Bronchial epithelial cell (primary cell): ENCODE data around the gene ZRANB3. TPM values are rescaled to one million over a fixed set of nuclear protein-coding genes. Genes with fewer than 3 reads are reported as not detected.
"Not testable (repeated sequence)": the region's sequence is repeated elsewhere in the genome, so short reads cannot be mapped to it uniquely, and the experiment has no call there.

ENCODE experiments used
- DNase-seq: peaks from one replicate; pipeline ENCODE4 v3.0.0-alpha.2; 2010; ENCODE audit warnings: low read depth
- FAIRE-seq: peaks from 2 replicates; lab custom pipeline; 2011; peaks lifted over from hg19 to GRCh38; lab: Jason Lieb, UNC
- H3K27me3 ChIP-seq: 2 replicates; pipeline ENCODE4 v1.5.1; 2011; ENCODE audit warnings: low read length; ENCODE audit not compliant: control insufficient read depth, insufficient read depth
- H3K36me3 ChIP-seq: 2 replicates; pipeline ENCODE4 v1.5.1; 2011; ENCODE audit warnings: low read length; ENCODE audit not compliant: control insufficient read depth, insufficient read depth
- H3K4me3 ChIP-seq: 2 replicates; pipeline ENCODE4 v1.5.1; 2011; ENCODE audit warnings: mild to moderate bottlenecking, low read depth, low read length, control low read depth
- CTCF ChIP-seq: IDR thresholded peaks from 2 replicates; pipeline ENCODE4 v1.5.1; 2011; ENCODE audit warnings: mild to moderate bottlenecking, moderate library complexity, low read length, control low read depth, inconsistent platforms; ENCODE audit not compliant: insufficient read depth, severe bottlenecking
- total RNA-seq: library from RNA; depleted of rRNA; stranded (reverse); fragments of >200 nt; gene quantifications from 2 replicates; pipeline ENCODE4 v1.2.1, GENCODE V29; 2014

The ZRANB3 gene
- total RNA-seq, 1 donor from 2014 or later = 5.5 TPM

- peaks cover 3% of the 10 kb centered on the region for H3K36me3 ChIP-seq
- FAIRE-seq = no peak
- no peak for TF ChIP-seq CTCF
- H3K27me3 ChIP-seq = no peaks in the 10 kb centered on the region
- no peak for DNase-seq
- no peak overlapping the region for H3K4me3 ChIP-seq
Measured at GRCh38 chr2:135142323-135142722, 388.7 kb downstream of the ZRANB3 start.

GRCh38 chr2:135140606-135141005, 390.4 kb downstream of the ZRANB3 start:
- FAIRE-seq (no peak), DNase-seq (no peak)
- no peak overlapping the region for H3K4me3 ChIP-seq
- TF ChIP-seq CTCF = no peak
- peaks cover 5% of the 10 kb centered on the region for H3K36me3 ChIP-seq
- H3K27me3 ChIP-seq = no peaks in the 10 kb centered on the region

- Histone ChIP-seq H3K27me3 (no peaks in the 10 kb centered on the region), H3K36me3 (peaks cover 17% of the 10 kb centered on the region), H3K4me3 (no peak overlapping the region)
- FAIRE-seq = no peak
- DNase-seq = no peak
- TF ChIP-seq CTCF = no peak
Measured at GRCh38 chr2:135132314-135132713, 398.7 kb downstream of the ZRANB3 start.

GRCh38 chr2:135130751-135131150, 400.3 kb downstream of the ZRANB3 start:
- FAIRE-seq = no peak
- TF ChIP-seq CTCF = no peak
- H3K4me3 ChIP-seq = no peak overlapping the region

GRCh38 chr2:135125940-135126339, 405.1 kb downstream of the ZRANB3 start:
- H3K36me3 ChIP-seq = peaks cover 7% of the 10 kb centered on the region
- H3K4me3 ChIP-seq = no peak overlapping the region
- no peak for TF ChIP-seq CTCF
- FAIRE-seq (no peak), DNase-seq (no peak)
- no peaks in the 10 kb centered on the region for H3K27me3 ChIP-seq

More at GRCh38 chr2:135130751-135131150, 400.3 kb downstream of the ZRANB3 start:
- DNase-seq = no peak
- no peaks in the 10 kb centered on the region for H3K27me3 ChIP-seq
- peaks cover 20% of the 10 kb centered on the region for H3K36me3 ChIP-seq

GRCh38 chr2:135124924-135125886, 405.8 kb downstream of the ZRANB3 start:
- Histone ChIP-seq H3K4me3 (no peak overlapping the region), H3K36me3 (peaks cover 6% of the 10 kb centered on the region), H3K27me3 (no peaks in the 10 kb centered on the region)
- no peak for TF ChIP-seq CTCF
- peak; percentile 83 for DNase-seq
- FAIRE-seq = no peak

GRCh38 chr2:135121658-135122039, 409.4 kb downstream of the ZRANB3 start:
- not testable (repeated sequence) for H3K27me3 ChIP-seq, FAIRE-seq, DNase-seq, H3K4me3 ChIP-seq, H3K36me3 ChIP-seq
